Stimulated activated CD8-positive, alpha-beta memory T cell treated with anti-CD3 and anti-CD28 coated beads, Interleukin-2, amount 100 ng/mL, for 1 hour (primary cell): ENCODE results near the gene THEM5.

Experiments used
- DNase-seq, 2 donors: peaks; one replicate each; pipeline ENCODE4 v3.0.0-alpha.2; 2020; ENCODE audit warnings: low read depth in 2 of 2

Gene THEM5

GRCh38 chr1:151819976-151820623 lies 33.4 kb downstream of the THEM5 start:
- no peak for DNase-seq

- DNase-seq: no peak
Observed at GRCh38 chr1:151819227-151819835, 34.2 kb downstream of the THEM5 start.

GRCh38 chr1:151817353-151817730 lies 36.2 kb downstream of the THEM5 start:
- no peak for DNase-seq

GRCh38 chr1:151816548-151817352 lies 36.8 kb downstream of the THEM5 start:
- no peak for DNase-seq

GRCh38 chr1:151815716-151816327 lies 37.7 kb downstream of the THEM5 start:
- DNase-seq: no peak

GRCh38 chr1:151814971-151815545 lies 38.5 kb downstream of the THEM5 start:
- no peak for DNase-seq

GRCh38 chr1:151814426-151814825 lies 39.1 kb downstream of the THEM5 start:
- DNase-seq: no peak

- no peak for DNase-seq
Observed at GRCh38 chr1:151813271-151813977, 40.1 kb downstream of the THEM5 start.

GRCh38 chr1:151811181-151811580 lies 42.3 kb downstream of the THEM5 start:
- no peak for DNase-seq

- DNase-seq: no peak
Observed at GRCh38 chr1:151809985-151810556, 43.4 kb downstream of the THEM5 start.

- DNase-seq: no peak
Observed at GRCh38 chr1:151809290-151809984, 44.1 kb downstream of the THEM5 start.

- no peak for DNase-seq
Observed at GRCh38 chr1:151807766-151808165, 45.7 kb downstream of the THEM5 start.

- DNase-seq: no peak
Observed at GRCh38 chr1:151807131-151807530, 46.4 kb downstream of the THEM5 start.

- DNase-seq: no peak
Observed at GRCh38 chr1:151806170-151806569, 47.3 kb downstream of the THEM5 start.

- DNase-seq: no peak
Observed at GRCh38 chr1:151805066-151805820, 48.3 kb downstream of the THEM5 start, which contains the start of gene LINGO4. Gene LINGO4 (minus strand): TSS chr1:151805419. CDS start chr1:151802704, 2,715 bp downstream.

GRCh38 chr1:151803915-151804314 lies 49.6 kb downstream of the THEM5 start:
- no peak for DNase-seq

GRCh38 chr1:151803164-151803563 lies 50.3 kb downstream of the THEM5 start:
- no peak for DNase-seq

GRCh38 chr1:151802372-151802771 lies 51.1 kb downstream of the THEM5 start:
- no peak for DNase-seq

- DNase-seq: no peak
Observed at GRCh38 chr1:151801846-151802245, 51.7 kb downstream of the THEM5 start.
